ENCODE data around the gene NEUROD6. TPM values are rescaled to one million over a fixed set of nuclear protein-coding genes. Genes with fewer than 3 reads are reported as not detected.

Gene NEUROD6
- polyA plus RNA-seq, 1 donor: 0.09 TPM

- peak; percentile 62 for DNase-seq (ENCODE audit: low read depth)
Measured at GRCh38 chr7:31335161-31335856, 5.2 kb downstream of the NEUROD6 start.

- no peak for DNase-seq (ENCODE audit: low read depth)
Measured at GRCh38 chr7:31333291-31333690, 7.2 kb downstream of the NEUROD6 start.

DNA sequence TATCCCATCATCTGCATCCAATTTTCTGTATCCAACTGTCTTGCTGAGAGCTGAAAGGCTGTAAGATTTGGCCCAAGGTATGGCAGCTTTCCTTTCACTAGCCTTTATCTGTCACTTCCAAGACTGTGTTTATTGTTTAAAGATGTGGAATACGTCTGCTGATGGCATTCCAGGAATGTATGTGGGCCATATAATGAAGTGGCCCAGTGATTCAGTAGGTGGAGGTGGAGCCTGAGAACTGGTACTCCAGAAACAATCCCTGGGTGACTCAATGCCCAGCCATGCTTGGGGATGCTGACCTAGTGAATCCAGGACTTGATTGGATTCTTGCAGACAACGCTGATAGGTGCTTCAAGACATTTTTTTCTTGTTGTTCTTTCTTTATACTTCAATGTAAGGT is 13.5 kb downstream of the NEUROD6 start:
- no peak for DNase-seq (ENCODE audit: low read depth)

- no peak for DNase-seq (ENCODE audit: low read depth)
Measured at GRCh38 chr7:31326416-31326815, 14.1 kb downstream of the NEUROD6 start.

DNA sequence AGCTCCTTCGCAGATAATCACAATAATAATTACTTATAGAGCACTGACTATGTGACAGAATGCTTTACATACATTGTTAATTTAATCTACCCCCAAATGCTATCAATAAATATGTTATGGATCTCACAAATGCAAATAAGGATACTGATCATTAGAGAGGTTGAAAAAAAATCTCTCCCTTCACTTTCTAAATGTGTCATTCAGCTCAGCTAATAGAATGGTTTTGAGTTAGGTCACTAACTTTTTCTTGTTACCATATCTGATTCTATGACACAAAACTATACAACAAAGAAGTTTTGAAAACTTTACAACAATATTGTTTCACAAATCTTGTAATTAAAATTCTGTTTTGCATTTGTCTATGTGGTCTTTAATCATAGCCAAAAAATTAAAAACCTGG is 17.4 kb downstream of the NEUROD6 start:
- no peak for DNase-seq (ENCODE audit: low read depth)

- DNase-seq (ENCODE audit: low read depth): no peak
Measured at GRCh38 chr7:31320675-31321074, 19.9 kb downstream of the NEUROD6 start.

- DNase-seq (ENCODE audit: low read depth): no peak
Measured at GRCh38 chr7:31318313-31318712, 22.2 kb downstream of the NEUROD6 start.

GRCh38 chr7:31316876-31317275 is 23.6 kb downstream of the NEUROD6 start:
- no peak for DNase-seq (ENCODE audit: low read depth)

GRCh38 chr7:31315758-31316157 is 24.8 kb downstream of the NEUROD6 start:
- DNase-seq (ENCODE audit: low read depth): no peak

GRCh38 chr7:31314781-31315180 is 25.7 kb downstream of the NEUROD6 start:
- no peak for DNase-seq (ENCODE audit: low read depth)

DNA sequence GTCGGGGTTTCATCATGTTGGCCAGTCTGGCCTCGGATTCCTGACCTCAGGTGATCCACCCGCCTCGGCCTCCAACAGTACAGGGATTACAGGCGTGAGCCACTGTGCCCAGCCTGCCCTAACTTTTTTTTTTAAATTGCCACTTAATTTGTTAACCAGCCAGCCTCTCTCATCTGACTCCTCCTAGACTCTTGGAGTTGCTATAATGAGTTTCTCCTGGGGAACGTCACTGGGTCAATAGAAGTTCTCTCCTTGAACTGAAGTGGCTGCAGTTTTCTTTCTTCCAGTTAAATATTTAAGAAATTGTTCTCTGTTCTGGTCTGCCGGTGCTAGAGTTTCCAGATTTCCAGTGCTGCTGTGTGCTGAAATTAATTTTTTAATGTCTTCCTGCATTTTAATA is 27.6 kb downstream of the NEUROD6 start:
- DNase-seq (ENCODE audit: low read depth): no peak

DNA sequence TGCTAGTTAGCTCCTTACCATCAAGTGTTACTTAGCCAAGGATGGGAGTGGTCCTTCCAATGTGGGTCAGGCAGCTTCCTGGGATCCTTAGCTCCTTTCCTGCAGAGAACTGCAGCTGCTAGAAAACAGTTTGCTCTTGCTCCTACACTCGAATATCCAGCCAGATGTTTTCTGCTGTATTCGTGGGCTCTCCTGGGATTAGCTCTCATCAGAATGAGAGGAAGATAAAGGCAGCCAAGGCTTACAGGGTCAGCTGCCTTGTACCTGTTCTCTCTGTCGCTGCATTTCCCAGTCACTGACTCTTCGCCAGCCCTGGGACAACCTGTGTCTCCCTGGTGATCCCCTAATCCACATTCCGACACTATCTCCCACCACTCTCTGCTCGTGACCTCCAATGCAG is 29.0 kb downstream of the NEUROD6 start:
- DNase-seq (ENCODE audit: low read depth): peak; percentile 82

- DNase-seq (ENCODE audit: low read depth): no peak
Measured at GRCh38 chr7:31310321-31310935, 30.1 kb downstream of the NEUROD6 start.

- DNase-seq (ENCODE audit: low read depth): no peak
Measured at GRCh38 chr7:31309407-31309806, 31.1 kb downstream of the NEUROD6 start.

DNA sequence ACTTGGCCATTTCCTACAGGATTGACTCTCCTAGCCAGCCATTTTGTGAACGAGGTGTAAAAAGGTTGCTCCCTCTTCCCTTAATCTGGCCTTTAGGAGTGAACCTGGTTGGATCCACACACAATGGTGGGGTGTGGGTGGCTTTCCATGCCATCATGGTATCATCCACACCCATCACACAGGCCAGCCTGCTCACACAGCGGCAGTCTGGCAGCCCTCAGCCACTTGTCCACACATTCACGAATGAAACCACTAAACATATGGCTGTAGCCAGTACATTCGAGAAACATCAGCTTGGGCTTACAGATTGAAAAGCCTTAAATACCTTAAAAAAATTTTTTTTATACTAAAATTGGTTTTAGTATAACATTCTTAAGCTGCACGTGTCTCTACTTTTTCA is 31.9 kb downstream of the NEUROD6 start:
- no peak for DNase-seq (ENCODE audit: low read depth)

DNA sequence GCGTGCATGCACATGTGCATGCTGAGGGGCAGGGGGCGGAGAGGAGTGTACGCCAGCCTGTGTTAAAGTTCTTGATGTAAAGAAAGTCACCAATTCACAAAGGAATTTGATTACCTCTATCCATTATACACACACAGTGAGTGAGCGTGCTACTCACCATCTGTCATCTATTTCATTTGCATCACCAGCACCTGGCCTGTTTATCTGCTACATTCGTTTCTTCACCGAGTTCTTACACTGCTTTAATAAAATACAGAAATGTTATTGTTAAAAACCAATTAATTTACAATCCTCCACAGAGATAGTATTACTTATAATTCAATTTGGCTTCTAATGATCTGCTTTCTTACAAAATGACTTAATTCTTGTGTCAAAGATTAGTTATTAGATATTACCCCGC is 32.6 kb downstream of the NEUROD6 start:
- DNase-seq (ENCODE audit: low read depth): no peak

DNA sequence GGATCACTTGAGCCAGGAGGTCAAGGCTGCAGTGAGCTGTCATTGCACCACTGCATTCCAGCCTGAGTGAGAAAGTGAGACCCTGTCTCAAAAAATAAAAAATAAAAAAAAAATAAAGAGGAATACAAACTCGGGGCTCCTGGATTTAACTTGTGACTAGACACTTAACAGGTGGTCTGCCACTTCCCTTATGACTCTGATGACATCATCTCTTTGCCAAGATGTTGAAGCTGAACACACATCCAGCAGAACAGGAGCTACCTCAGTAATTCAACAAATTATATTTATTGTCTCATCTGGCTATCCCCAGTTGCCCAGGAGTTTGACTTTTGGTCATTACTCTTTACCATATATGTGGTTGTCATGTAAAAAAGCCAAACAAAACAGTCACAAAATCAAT is 35.3 kb downstream of the NEUROD6 start:
- no peak for DNase-seq (ENCODE audit: low read depth)

- no peak for DNase-seq (ENCODE audit: low read depth)
Measured at GRCh38 chr7:31304446-31304845, 36.1 kb downstream of the NEUROD6 start.

DNA sequence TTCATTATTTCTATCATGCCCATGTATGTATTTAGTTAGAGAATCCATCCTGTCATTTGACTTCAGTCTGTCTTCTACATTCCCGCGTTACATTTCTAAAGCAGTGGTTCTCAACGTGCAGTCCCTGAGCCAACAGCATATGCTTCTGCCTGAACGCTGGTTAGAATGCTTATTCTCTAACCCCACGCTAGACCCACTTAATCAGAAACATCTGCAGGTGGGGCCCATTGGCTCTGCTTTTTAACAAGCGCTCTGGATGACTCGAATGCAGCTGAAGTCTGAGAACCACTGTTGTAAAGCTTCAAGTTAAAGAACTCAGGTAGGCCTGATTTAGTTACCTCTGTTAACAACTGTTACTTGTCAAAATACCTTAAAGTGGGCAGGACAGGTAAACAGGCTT is 38.2 kb downstream of the NEUROD6 start:
- no peak for DNase-seq (ENCODE audit: low read depth)

- DNase-seq (ENCODE audit: low read depth): no peak
Measured at GRCh38 chr7:31299336-31299735, 41.2 kb downstream of the NEUROD6 start.

DNA sequence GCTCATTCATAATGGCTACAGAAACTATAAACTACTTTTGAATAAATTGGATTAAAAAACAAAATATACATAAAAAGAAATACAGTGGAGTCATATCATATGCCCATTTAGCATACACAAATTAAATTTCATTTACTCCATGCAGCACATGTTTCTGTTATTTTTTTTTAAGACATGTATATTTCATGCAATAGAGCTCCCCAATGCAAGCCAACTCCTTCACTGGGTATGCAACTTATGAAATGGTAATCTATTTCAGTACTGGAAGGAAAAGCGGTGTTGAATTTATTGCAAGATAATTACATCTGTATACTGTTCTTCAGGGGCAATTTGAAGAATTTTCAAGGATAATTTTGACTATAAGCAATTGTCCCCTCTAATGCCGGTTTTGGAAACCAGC is 49.9 kb downstream of the NEUROD6 start:
- no peak for DNase-seq (ENCODE audit: low read depth)
